Mononuclear cell (primary cell): Measurements from ENCODE around the gene TMEM151B. TPM values are rescaled to one million over a fixed set of nuclear protein-coding genes. Genes with fewer than 3 reads are reported as not detected.

Experiments used
- H3K27me3 ChIP-seq: 2 replicates; pipeline ENCODE4 v1.6.0; 2011; ENCODE audit warnings: low read length, control low read depth; ENCODE audit not compliant: insufficient read depth
- H3K4me1 ChIP-seq: 2 replicates; pipeline ENCODE4 v1.5.1; 2011; ENCODE audit warnings: mild to moderate bottlenecking, low read length, control low read depth; ENCODE audit not compliant: insufficient read depth
- H3K4me3 ChIP-seq: 2 replicates; pipeline ENCODE4 v1.5.1; 2011; ENCODE audit warnings: mild to moderate bottlenecking, low read length, moderate library complexity
- H3K9me3 ChIP-seq: 2 replicates; pipeline ENCODE4 v1.5.1; 2011; ENCODE audit warnings: low read depth, mild to moderate bottlenecking, control low read depth, low read length
- total RNA-seq: library from RNA; depleted of rRNA; stranded (reverse); fragments of >200 nt; gene quantifications from one replicate; pipeline ENCODE4 v1.2.3, GENCODE V29; 2012

Gene TMEM151B
- total RNA-seq, 1 donor = not detected

- H3K4me3 ChIP-seq = peak overlapping the region; percentile 91
- H3K9me3 ChIP-seq = no peaks in the 10 kb centered on the region
- H3K27me3 ChIP-seq = peaks cover 2% of the 10 kb centered on the region
- peaks cover 70% of the 10 kb centered on the region for H3K4me1 ChIP-seq
Measured at GRCh38 chr6:44263354-44264100, 6.7 kb upstream of the TMEM151B start.

- Histone ChIP-seq H3K4me1 (peaks cover 62% of the 10 kb centered on the region), H3K4me3 (peak overlapping the region; percentile 91), H3K9me3 (no peaks in the 10 kb centered on the region), H3K27me3 (peaks cover 9% of the 10 kb centered on the region)
Measured at GRCh38 chr6:44264154-44265006, 5.9 kb upstream of the TMEM151B start.

GRCh38 chr6:44265007-44265721 is 5.1 kb upstream of the TMEM151B start, which contains the start of gene NFKBIE:
Gene NFKBIE (minus strand): TSS chr6:44265551. CDS start chr6:44265346, 205 bp downstream.
- Histone ChIP-seq H3K27me3 (peaks cover 15% of the 10 kb centered on the region), H3K9me3 (no peaks in the 10 kb centered on the region), H3K4me1 (peaks cover 56% of the 10 kb centered on the region), H3K4me3 (peak within 1 kb of the TSS; percentile 91)

- peaks cover 15% of the 10 kb centered on the region for H3K27me3 ChIP-seq
- no peaks in the 10 kb centered on the region for H3K9me3 ChIP-seq
- peak overlapping the region; percentile 2 for H3K4me3 ChIP-seq
- H3K4me1 ChIP-seq = peaks cover 50% of the 10 kb centered on the region
Measured at GRCh38 chr6:44265722-44266233, 4.5 kb upstream of the TMEM151B start.

GRCh38 chr6:44266347-44266746 is 3.9 kb upstream of the TMEM151B start:
- H3K27me3 ChIP-seq = peaks cover 19% of the 10 kb centered on the region
- H3K4me3 ChIP-seq = no peak overlapping the region
- peaks cover 45% of the 10 kb centered on the region for H3K4me1 ChIP-seq
- H3K9me3 ChIP-seq = no peaks in the 10 kb centered on the region

- H3K4me3 ChIP-seq = no peak overlapping the region
- H3K27me3 ChIP-seq = peaks cover 28% of the 10 kb centered on the region
- H3K9me3 ChIP-seq = no peaks in the 10 kb centered on the region
- peaks cover 36% of the 10 kb centered on the region for H3K4me1 ChIP-seq
Measured at GRCh38 chr6:44267252-44267651, 3.0 kb upstream of the TMEM151B start.

GRCh38 chr6:44268095-44268628 is 2.1 kb upstream of the TMEM151B start:
- Histone ChIP-seq H3K9me3 (no peaks in the 10 kb centered on the region), H3K4me1 (peaks cover 27% of the 10 kb centered on the region), H3K4me3 (no peak overlapping the region), H3K27me3 (peaks cover 37% of the 10 kb centered on the region)

GRCh38 chr6:44269178-44269920 is 901 bp upstream of the TMEM151B start:
- Histone ChIP-seq H3K9me3 (no peaks in the 10 kb centered on the region), H3K27me3 (peaks cover 47% of the 10 kb centered on the region), H3K4me1 (peaks cover 15% of the 10 kb centered on the region), H3K4me3 (no peak overlapping the region)

GRCh38 chr6:44270526-44271405 is 516 bp downstream of the TMEM151B start:
- Histone ChIP-seq H3K27me3 (peaks cover 52% of the 10 kb centered on the region), H3K4me3 (no peak overlapping the region), H3K9me3 (no peaks in the 10 kb centered on the region), H3K4me1 (peaks cover 9% of the 10 kb centered on the region)

- H3K27me3 ChIP-seq = peaks cover 55% of the 10 kb centered on the region
- H3K4me1 ChIP-seq = peaks cover 3% of the 10 kb centered on the region
- H3K4me3 ChIP-seq = no peak overlapping the region
- no peaks in the 10 kb centered on the region for H3K9me3 ChIP-seq
Measured at GRCh38 chr6:44271406-44271723, 1.1 kb downstream of the TMEM151B start.

GRCh38 chr6:44271914-44272313 is 1.7 kb downstream of the TMEM151B start:
- Histone ChIP-seq H3K4me1 (no peaks in the 10 kb centered on the region), H3K9me3 (no peaks in the 10 kb centered on the region), H3K27me3 (peaks cover 59% of the 10 kb centered on the region), H3K4me3 (no peak overlapping the region)

- Histone ChIP-seq H3K9me3 (no peaks in the 10 kb centered on the region), H3K27me3 (peaks cover 64% of the 10 kb centered on the region), H3K4me1 (no peaks in the 10 kb centered on the region), H3K4me3 (no peak overlapping the region)
Measured at GRCh38 chr6:44272529-44272928, 2.3 kb downstream of the TMEM151B start.

GRCh38 chr6:44272999-44273566 is 2.8 kb downstream of the TMEM151B start:
- Histone ChIP-seq H3K9me3 (no peaks in the 10 kb centered on the region), H3K4me3 (no peak overlapping the region), H3K27me3 (peaks cover 69% of the 10 kb centered on the region), H3K4me1 (no peaks in the 10 kb centered on the region)
